HG03066 (cell line): ENCODE results near the gene MMP17.

Source experiments
- ATAC-seq: cut with Tn5 transposase; IDR thresholded peaks from one replicate; pipeline ENCODE4 v1.9.1; 2021; ENCODE audit warnings: low read depth; ENCODE audit not compliant: unreplicated experiment

Gene MMP17

GRCh38 chr12:131892711-131893604 lies 64.8 kb downstream of the MMP17 start:
- ATAC-seq, result no peak

- ATAC-seq, result no peak
These were observed 65.6 kb downstream of the MMP17 start for GRCh38 chr12:131893605-131894312.

GRCh38 chr12:131894313-131894860 lies 66.2 kb downstream of the MMP17 start, which contains the start of gene ULK1:
Gene ULK1 (plus strand): TSS chr12:131894622. CDS start chr12:131895002, 380 bp downstream.
- ATAC-seq, result peak; percentile 71

- no peak for ATAC-seq
These were observed 66.9 kb downstream of the MMP17 start for GRCh38 chr12:131894981-131895639.

- peak; percentile 10 for ATAC-seq
These were observed 67.5 kb downstream of the MMP17 start for GRCh38 chr12:131895640-131896079.

- peak; percentile 45 for ATAC-seq
These were observed 68.1 kb downstream of the MMP17 start for GRCh38 chr12:131896080-131896810.

GRCh38 chr12:131896811-131897270 lies 68.6 kb downstream of the MMP17 start:
- ATAC-seq, result no peak

GRCh38 chr12:131897276-131897675 lies 69.1 kb downstream of the MMP17 start:
- ATAC-seq, result no peak

GRCh38 chr12:131897875-131898274 lies 69.7 kb downstream of the MMP17 start:
- ATAC-seq, result no peak

- ATAC-seq, result no peak
These were observed 72.2 kb downstream of the MMP17 start for GRCh38 chr12:131900397-131900796.
